Heart left ventricle (tissue), 13 donors: ENCODE measurements around the gene RBM15.
A peak's percentile ranks its signal among the peaks of the same experiment; 100 is the strongest.

Source experiments
- CTCF ChIP-seq, 12 donors: fragments of 200-600 bp; sonication (generic) in 4 of 12; IDR thresholded peaks; one replicate each; pipeline versions ENCODE4 v1.5.0 to v1.8.0; 2018 to 2022; ENCODE audit warnings: antibody characterized with exemption in 12 of 12, mild to moderate bottlenecking in 5 of 12
- POLR2A ChIP-seq, 2 donors: fragments of 450-650 bp; IDR thresholded peaks; one replicate each; pipeline ENCODE4 v1.6.1; 2017; ENCODE audit warnings: antibody characterized with exemption in 2 of 2, mild to moderate bottlenecking in 2 of 2, moderate library complexity in 2 of 2
- donor health status: ischemic (EF 13 %, LVEDD 7.1; RV severe dilation, severe dysfunction).
- donor health status: DM: no; HTN: yes; CAD: no.
- donor health status: DM: no; HTN: no; CAD: no.
- donor health status: ischemic (EF 25% LVEDD 6.9; RV normal size, moderate dysfunction).
- donor health status: ischemic (EF 25% LVEDD 5.7; RV mildly dilated, moderate dysfunction).
- donor health status: ischemic (EF 35%, LVEDD 5.7; RV mildly dilated, moderate dysfunction).
- donor health status: nonischemic (EF 11% LVEDD 7.7; RV severe dilation, severe dysfunction).
- donor health status: DM: yes; HTN: yes; CAD: no.
- donor health status: PGD.
- donor health status: ischemic (EF 29% LVEDD 5.4; RV normal size, mild dysfunction).
- donor health status: nonischemic (EF 23%, LVEDD 6.1; RV moderate dilation, normal function).

- TF ChIP-seq CTCF (IDR thresholded peaks at IDR 0.05), result peak in 7 of 12 donors; percentile 17 to 47 (median 35)
- peak; percentile 68 to 83 for TF ChIP-seq POLR2A (IDR thresholded peaks at IDR 0.05)
Measured at GRCh38 chr1:110339407-110340206, 430 bp downstream of the RBM15 start.
